BLaER1 treated with 17β-estradiol and CSF1 and Interleukin-3, amounts not matched to agents 10 nM and 100 nM (cell line): Measurements from ENCODE around the gene ADORA2B.
"Not testable (repeated sequence)": the region's sequence is repeated elsewhere in the genome, so short reads cannot be mapped to it uniquely, and the experiment has no call there.

Experiments used
- H3K27ac ChIP-seq, 11 experiments: shearing (Covaris generic); formaldehyde crosslinking; 2 replicates each; pipeline ENCODE4 v1.8.1; 2022
- H3K27me3 ChIP-seq, 11 experiments: shearing (Covaris generic); formaldehyde crosslinking; 2 replicates each; pipeline ENCODE4 v1.8.1; 2022
- H3K36me3 ChIP-seq, 11 experiments: shearing (Covaris generic); formaldehyde crosslinking; 2 replicates each; pipeline ENCODE4 v1.8.1; 2022
- H3K4me1 ChIP-seq, 10 experiments: shearing (Covaris generic); formaldehyde crosslinking; 2 replicates each; pipeline ENCODE4 v1.8.1; 2022
- H3K4me2 ChIP-seq, 11 experiments: shearing (Covaris generic); formaldehyde crosslinking; 2 replicates each; pipeline ENCODE4 v1.8.1; 2022
- H3K4me3 ChIP-seq, 10 experiments: shearing (Covaris generic); formaldehyde crosslinking; 2 replicates each; pipeline ENCODE4 v1.8.1; 2022
- H3K9ac ChIP-seq, 11 experiments: shearing (Covaris generic); formaldehyde crosslinking; 2 replicates each; pipeline ENCODE4 v1.8.1; 2022
- H3K9me3 ChIP-seq, 11 experiments: shearing (Covaris generic); formaldehyde crosslinking; replicated peaks in 1 of 11; 2 replicates each; pipeline ENCODE4 v1.8.1; 2022
- H4K20me1 ChIP-seq, 11 experiments: shearing (Covaris generic); formaldehyde crosslinking; 2 replicates each; pipeline ENCODE4 v1.8.1; 2022
- Cebpa-rat ChIP-seq, 11 experiments: shearing (Covaris generic); IDR thresholded peaks; 2 replicates each; pipeline ENCODE4 v1.8.1; 2022

Gene ADORA2B

GRCh38 chr17:15910791-15911190 lies 34.1 kb upstream of the ADORA2B start:
- no peaks in the 10 kb centered on the region for H4K20me1 ChIP-seq
- no peaks in the 10 kb centered on the region for H3K9me3 ChIP-seq
- no peak overlapping the region for H3K9ac ChIP-seq
- no peaks in the 10 kb centered on the region for H3K36me3 ChIP-seq
- TF ChIP-seq Cebpa-rat (IDR thresholded peaks at IDR 0.05), result no peak
- H3K4me3 ChIP-seq, result no peak overlapping the region
- peaks cover 0 to 14% (median 0%) of the 10 kb centered on the region in 10 experiments; a peak in 2 of 20 replicates for H3K4me1 ChIP-seq
- no peak overlapping the region for H3K27ac ChIP-seq
- peaks cover 0 to 2% (median 0%) of the 10 kb centered on the region in 11 experiments; a peak in 3 of 22 replicates for H3K27me3 ChIP-seq
- H3K4me2 ChIP-seq, result no peak overlapping the region

GRCh38 chr17:15911701-15912100 lies 33.2 kb upstream of the ADORA2B start:
- not testable (repeated sequence) for H3K9me3 ChIP-seq, H3K36me3 ChIP-seq, H3K4me3 ChIP-seq, H3K9ac ChIP-seq, H3K4me2 ChIP-seq, H3K27ac ChIP-seq, H4K20me1 ChIP-seq
- Histone ChIP-seq H3K4me1 (peaks cover 0 to 14% (median 0%) of the 10 kb centered on the region in 10 experiments; a peak in 2 of 20 replicates), H3K27me3 (peaks cover 2 to 11% (median 8%) of the 10 kb centered on the region in 11 experiments)

GRCh38 chr17:15912416-15912955 lies 32.4 kb upstream of the ADORA2B start:
- TF ChIP-seq Cebpa-rat (IDR thresholded peaks at IDR 0.05), result no peak
- Histone ChIP-seq H4K20me1 (no peaks in the 10 kb centered on the region), H3K4me1 (peaks cover 5 to 19% (median 6%) of the 10 kb centered on the region in 10 experiments; a peak in 17 of 20 replicates), H3K9ac (no peak overlapping the region), H3K36me3 (no peaks in the 10 kb centered on the region), H3K4me3 (no peak overlapping the region), H3K4me2 (no peak overlapping the region), H3K27ac (no peak overlapping the region), H3K9me3 (no peaks in the 10 kb centered on the region), H3K27me3 (peaks cover 10 to 19% (median 16%) of the 10 kb centered on the region in 11 experiments)

- Histone ChIP-seq H3K4me3 (no peak overlapping the region), H3K36me3 (no peaks in the 10 kb centered on the region), H3K9me3 (no peaks in the 10 kb centered on the region), H4K20me1 (no peaks in the 10 kb centered on the region), H3K27me3 (peaks cover 17 to 29% (median 25%) of the 10 kb centered on the region in 11 experiments), H3K9ac (no peak overlapping the region), H3K4me2 (peak overlapping the region in 1 of 11 experiments; percentile 49; a peak in 1 of 22 replicates), H3K4me1 (peaks cover 5 to 20% (median 7%) of the 10 kb centered on the region in 10 experiments; a peak in 17 of 20 replicates), H3K27ac (no peak overlapping the region)
- TF ChIP-seq Cebpa-rat (IDR thresholded peaks at IDR 0.05), result no peak
Measured at GRCh38 chr17:15913826-15914225, 31.1 kb upstream of the ADORA2B start.

GRCh38 chr17:15914400-15915170 lies 30.3 kb upstream of the ADORA2B start:
- TF ChIP-seq Cebpa-rat (IDR thresholded peaks at IDR 0.05), result no peak
- Histone ChIP-seq H3K27ac (no peak overlapping the region), H3K27me3 (peaks cover 17 to 29% (median 25%) of the 10 kb centered on the region in 11 experiments), H3K4me3 (no peak overlapping the region), H3K4me1 (peaks cover 5 to 20% (median 7%) of the 10 kb centered on the region in 10 experiments; a peak in 17 of 20 replicates), H3K9me3 (no peaks in the 10 kb centered on the region), H3K9ac (no peak overlapping the region), H4K20me1 (no peaks in the 10 kb centered on the region), H3K4me2 (peak overlapping the region in 1 of 11 experiments; percentile 49; a peak in 1 of 22 replicates), H3K36me3 (no peaks in the 10 kb centered on the region)

- H3K4me1 ChIP-seq, result peaks cover 5 to 20% (median 9%) of the 10 kb centered on the region in 10 experiments; a peak in 17 of 20 replicates
- H3K27me3 ChIP-seq, result peaks cover 17 to 29% (median 25%) of the 10 kb centered on the region in 11 experiments
- H4K20me1 ChIP-seq, result no peaks in the 10 kb centered on the region
- no peaks in the 10 kb centered on the region for H3K36me3 ChIP-seq
- no peak overlapping the region for H3K4me2 ChIP-seq
- H3K4me3 ChIP-seq, result no peak overlapping the region
- H3K27ac ChIP-seq, result no peak overlapping the region
- no peak for TF ChIP-seq Cebpa-rat (IDR thresholded peaks at IDR 0.05)
- H3K9ac ChIP-seq, result no peak overlapping the region
- 0 out of 22 replicates have a peak, but pooled peaks cover 0 to under 1% (median 0%) of the 10 kb centered on the region in 11 experiments for H3K9me3 ChIP-seq
Measured at GRCh38 chr17:15915961-15916360, 29.0 kb upstream of the ADORA2B start.

- Histone ChIP-seq H3K9ac (peak overlapping the region in 1 of 11 experiments; percentile 38; a peak in 1 of 22 replicates), H3K9me3 (peaks cover 0 to 12% (median 5%) of the 10 kb centered on the region in 11 experiments; a peak in 6 of 22 replicates), H4K20me1 (no peaks in the 10 kb centered on the region), H3K27ac (no peak overlapping the region), H3K36me3 (no peaks in the 10 kb centered on the region), H3K27me3 (peaks cover 17 to 29% (median 25%) of the 10 kb centered on the region in 11 experiments), H3K4me2 (peak overlapping the region; percentile 31 to 65 (median 46); a peak in 20 of 22 replicates), H3K4me1 (peaks cover 5 to 20% (median 11%) of the 10 kb centered on the region in 10 experiments; a peak in 17 of 20 replicates), H3K4me3 (no peak overlapping the region; a peak in 1 of 20 replicates)
- TF ChIP-seq Cebpa-rat (IDR thresholded peaks at IDR 0.05), result no peak
Measured at GRCh38 chr17:15917021-15917437, 27.9 kb upstream of the ADORA2B start.

GRCh38 chr17:15917438-15918027 lies 27.4 kb upstream of the ADORA2B start:
- Histone ChIP-seq H3K9me3 (peaks cover 0 to 12% (median 5%) of the 10 kb centered on the region in 11 experiments; a peak in 6 of 22 replicates), H3K27ac (no peak overlapping the region), H3K36me3 (no peaks in the 10 kb centered on the region), H4K20me1 (no peaks in the 10 kb centered on the region), H3K9ac (peak overlapping the region in 1 of 11 experiments; percentile 38; a peak in 1 of 22 replicates), H3K27me3 (peaks cover 17 to 29% (median 25%) of the 10 kb centered on the region in 11 experiments), H3K4me2 (peak overlapping the region; percentile 31 to 65 (median 46); a peak in 20 of 22 replicates), H3K4me3 (no peak overlapping the region; a peak in 1 of 20 replicates), H3K4me1 (peaks cover 5 to 20% (median 11%) of the 10 kb centered on the region in 10 experiments; a peak in 17 of 20 replicates)
- no peak for TF ChIP-seq Cebpa-rat (IDR thresholded peaks at IDR 0.05)

- Histone ChIP-seq H3K4me3 (no peak overlapping the region), H4K20me1 (no peaks in the 10 kb centered on the region), H3K9me3 (peaks cover 0 to 12% (median 5%) of the 10 kb centered on the region in 11 experiments; a peak in 6 of 22 replicates), H3K27ac (no peak overlapping the region), H3K27me3 (peaks cover 17 to 29% (median 25%) of the 10 kb centered on the region in 11 experiments), H3K9ac (no peak overlapping the region), H3K4me1 (peaks cover 5 to 20% (median 11%) of the 10 kb centered on the region in 10 experiments; a peak in 17 of 20 replicates), H3K4me2 (no peak overlapping the region), H3K36me3 (no peaks in the 10 kb centered on the region)
- no peak for TF ChIP-seq Cebpa-rat (IDR thresholded peaks at IDR 0.05)
Measured at GRCh38 chr17:15918261-15918660, 26.7 kb upstream of the ADORA2B start.
